HG02943 (cell line): ENCODE measurements around the gene MICALL2.

ENCODE experiments used
- ATAC-seq: cut with Tn5 transposase; IDR thresholded peaks from one replicate; pipeline ENCODE4 v1.9.1; 2021; ENCODE audit warnings: mild to moderate bottlenecking, low read depth, moderate library complexity; ENCODE audit not compliant: unreplicated experiment

The MICALL2 gene

DNA sequence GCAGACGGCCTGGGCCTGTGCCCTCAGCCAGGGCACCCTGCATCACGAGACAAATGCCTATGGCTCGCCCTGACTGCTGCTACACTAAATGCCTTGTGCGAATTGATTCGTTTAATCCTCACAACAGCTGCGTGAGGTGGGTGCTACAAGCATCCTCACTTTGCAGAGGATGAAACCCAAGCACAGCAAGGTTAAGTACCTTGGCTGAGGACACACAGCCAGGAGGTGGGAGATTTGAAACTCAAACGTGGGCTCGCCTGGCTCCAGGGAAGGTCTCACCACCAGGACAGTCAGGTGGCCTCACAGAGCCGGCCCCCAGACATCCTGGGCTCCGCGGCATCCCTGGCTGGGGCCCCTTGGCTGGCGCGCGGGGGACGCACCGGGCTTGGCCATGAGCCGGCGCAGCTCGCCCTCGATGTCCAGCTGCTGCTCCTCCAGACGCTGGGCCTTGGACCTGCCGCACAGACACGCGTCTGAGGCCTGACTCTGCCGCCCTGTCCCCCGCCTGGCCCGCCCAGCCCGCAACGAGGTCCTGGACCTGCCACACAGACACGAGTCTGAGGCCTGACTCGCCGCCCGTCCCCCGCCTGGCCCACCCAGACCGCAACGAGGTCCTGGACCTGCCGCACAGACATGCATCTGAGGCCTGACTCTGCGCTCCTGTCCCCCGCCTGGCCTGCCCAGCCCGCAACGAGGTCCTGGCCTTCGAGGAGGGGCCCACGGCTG is 22.0 kb downstream of the MICALL2 start:
- ATAC-seq: no peak

DNA sequence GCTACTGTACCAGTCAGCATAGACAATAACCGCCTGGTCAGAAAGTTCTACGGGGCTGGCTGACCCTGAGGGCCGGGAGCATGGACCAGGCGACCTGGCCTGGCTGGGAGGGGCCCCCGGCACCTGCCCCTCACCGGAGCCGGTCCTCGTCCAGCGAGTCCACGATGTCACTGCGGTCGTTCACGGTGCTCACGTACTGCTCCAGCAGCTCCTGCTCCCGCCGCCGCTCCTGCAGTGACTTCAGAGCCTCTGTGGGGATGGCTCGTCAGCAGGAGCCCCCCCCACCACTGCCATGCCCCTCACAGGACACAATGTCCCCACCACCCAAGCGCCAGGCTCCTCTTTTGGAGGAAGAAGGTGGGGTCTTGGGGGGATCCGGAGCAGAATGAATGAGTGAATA is 22.7 kb downstream of the MICALL2 start:
- no peak for ATAC-seq

DNA sequence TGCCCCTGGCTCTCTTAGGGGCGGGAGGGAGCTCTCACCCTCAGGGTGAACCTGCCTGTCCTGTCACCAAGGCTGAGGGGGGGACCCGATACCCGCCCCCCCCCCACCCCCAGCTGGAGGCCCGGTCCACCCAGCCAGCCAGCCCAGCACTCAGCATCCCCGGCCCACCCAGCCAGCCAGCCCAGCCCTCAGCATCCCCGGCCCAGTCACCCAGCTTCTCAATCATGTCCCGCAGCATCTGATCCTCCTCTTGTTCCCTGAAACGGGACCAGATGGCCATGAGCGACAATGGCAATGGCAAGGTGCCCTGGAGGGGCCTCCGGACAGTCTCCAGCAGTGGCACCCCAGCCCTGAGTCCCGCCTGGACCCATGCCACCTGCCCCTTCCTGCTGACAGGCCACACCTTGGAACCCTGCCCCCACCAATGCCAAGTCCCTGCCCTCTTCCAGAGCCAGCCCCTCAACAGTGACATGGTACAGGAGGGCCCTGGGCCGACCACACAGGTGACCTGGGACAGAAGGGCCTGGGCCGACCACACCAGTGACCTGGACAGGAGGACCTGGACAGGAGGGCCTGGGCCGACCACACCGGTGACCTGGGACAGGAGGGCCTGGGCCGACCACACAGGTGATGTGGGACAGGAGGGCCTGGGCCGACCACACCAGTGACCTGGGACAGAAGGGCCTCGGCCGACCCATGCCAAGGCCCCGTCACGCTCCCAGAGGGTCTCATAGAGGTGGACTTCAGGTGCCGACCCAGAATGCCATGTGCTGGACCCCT is 24.2 kb downstream of the MICALL2 start:
- no peak for ATAC-seq

DNA sequence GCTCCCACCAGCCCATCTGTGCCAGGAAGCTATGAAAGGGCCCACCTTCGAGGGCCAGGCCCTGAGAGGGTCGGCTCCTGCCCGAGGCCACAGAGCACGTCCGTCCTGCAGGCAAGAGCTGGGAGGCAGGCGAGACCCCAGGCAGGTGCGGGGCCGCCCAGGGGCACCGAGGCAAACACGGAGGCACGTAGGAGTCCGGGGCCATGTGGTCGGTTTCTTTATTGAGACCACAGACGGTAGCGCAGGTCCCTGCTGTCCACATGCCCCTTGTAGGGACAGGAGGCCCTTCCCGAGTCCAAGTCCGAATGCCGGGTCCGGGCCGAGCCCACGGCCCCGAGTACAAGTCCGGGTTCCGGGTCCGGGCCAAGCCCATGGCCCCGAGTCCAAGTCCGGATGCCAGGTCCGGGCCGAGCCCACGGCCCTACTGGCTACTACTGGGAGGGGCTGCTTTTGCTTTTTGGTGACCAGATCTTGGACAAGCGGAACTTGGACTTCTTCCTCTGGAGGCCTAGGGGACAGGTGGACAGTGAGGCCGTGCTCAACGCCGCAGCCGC is 25.0 kb downstream of the MICALL2 start:
- no peak for ATAC-seq

DNA sequence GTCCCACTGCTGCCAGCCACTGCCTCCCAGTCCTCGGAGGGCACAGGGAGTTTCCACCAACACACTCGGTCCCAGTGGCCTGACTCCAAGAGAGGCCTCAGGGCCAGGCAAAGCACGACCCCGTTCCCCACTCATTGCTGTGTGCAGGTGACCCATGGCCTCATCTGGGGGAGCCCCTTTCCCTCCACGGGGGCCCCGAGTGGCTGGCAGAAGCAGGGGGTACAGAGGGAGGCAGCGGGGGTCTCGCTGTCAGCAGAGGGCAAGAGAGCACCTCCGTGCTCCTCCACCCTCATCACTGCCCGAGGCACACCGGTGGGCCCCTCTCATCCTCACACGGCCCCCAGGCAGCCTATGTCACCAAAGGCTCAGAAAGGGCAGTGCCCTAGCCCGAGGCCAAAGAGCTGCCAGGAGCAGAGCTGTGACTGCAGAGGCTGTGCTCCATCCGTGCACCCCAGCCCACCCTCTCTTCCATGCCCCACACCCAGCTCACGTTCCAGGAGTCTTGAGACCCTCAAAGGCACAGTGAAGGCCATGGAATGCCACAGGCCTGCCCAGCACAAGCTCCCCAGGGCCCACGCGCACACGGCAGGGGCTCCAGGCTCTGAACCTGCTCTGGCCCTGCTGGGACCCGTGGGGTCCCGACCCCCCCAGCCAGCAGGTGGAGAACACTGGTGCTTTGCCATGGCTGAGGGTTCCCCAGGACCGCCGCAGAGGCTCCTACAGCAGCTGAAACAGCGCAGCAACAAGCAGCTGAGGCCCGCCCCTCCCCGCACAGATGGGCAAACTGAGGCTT is 25.9 kb downstream of the MICALL2 start:
- no peak for ATAC-seq

DNA sequence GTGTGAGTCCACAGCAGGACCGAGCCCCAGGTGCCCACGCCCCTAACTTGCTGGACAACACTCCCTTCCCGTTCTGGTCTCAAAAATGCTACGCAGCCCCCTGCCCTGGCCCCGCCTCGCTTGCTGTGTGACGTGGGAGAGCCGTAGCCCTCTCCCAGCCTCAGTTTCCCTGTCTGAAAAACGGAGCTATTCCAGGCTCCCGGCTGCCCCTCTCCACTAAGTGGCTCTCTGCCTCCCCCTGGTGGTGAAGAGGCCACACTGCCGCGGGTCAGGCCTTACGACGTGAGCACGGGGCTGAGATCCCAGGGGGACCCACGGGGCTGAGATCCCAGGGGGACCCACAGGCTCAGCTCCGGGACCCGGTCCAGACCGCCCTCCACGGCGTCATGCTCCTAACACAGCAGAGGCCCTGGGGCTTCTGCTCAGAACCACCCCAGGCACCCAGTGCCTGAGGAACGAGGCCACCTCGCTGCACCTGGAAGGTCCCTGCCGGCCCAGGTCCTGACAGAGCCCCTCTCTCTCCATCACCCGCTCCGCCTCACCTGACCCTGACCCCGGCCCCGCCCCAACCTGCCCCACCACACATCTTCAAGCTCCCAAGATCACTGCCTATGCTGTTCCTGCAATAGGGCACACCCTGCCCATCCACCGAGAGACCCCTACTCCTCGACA is 26.7 kb downstream of the MICALL2 start:
- no peak for ATAC-seq

DNA sequence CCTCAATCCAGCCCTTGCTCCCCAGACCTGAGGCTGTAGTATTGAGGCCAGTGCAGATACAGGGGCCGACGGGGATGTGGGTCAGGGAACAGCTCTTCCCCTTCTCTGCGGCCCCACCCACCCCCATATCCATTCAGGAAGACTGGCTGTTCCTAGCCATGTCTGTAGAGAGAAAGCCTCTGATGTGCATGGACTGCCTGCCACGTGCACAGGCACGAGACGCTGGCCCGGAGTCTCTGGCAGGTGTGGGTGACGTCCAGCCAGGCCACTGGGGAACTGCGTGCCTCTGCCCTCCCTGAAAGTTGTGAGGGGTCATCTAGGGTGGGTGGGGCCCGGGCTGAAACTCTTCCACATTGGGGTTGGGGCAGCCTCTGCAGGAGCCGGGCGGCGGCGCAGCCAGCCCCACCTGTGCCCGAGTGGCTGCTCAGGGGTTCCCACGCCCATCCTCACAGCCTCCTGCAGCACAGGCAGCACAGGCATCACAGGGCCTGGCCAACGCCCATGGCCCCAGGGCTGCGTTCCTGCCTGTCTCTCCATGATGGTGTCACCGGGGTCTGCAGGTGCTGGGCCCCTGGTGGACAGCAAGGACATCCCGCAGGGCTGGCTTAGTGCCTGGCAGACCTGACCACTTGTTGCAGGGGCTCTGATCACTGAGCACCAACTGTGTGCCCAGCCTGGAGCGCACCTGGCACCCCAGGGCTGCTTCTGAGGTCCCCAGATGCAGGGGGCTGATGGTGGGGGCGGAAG is 27.5 kb downstream of the MICALL2 start:
- no peak for ATAC-seq

DNA sequence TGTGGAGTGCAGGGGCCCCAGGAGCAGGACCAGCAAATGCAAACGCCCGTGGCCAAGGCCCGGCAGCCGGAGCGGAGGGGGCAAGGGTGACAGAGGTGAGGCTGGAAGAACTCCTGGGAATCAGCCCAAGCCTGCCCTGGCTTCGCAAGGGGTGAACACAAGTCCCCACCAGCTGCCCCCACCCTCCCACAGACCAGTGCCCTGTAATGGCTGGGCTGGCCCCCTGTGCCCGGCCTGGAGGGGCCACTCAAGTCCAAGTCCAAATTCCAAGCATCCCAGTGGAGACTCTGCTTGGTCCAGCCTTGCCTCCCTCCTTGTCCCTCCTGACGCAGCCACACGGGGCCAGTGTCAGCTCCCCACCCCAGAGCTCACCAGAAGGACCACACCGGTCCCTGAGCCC is 28.0 kb downstream of the MICALL2 start:
- no peak for ATAC-seq

DNA sequence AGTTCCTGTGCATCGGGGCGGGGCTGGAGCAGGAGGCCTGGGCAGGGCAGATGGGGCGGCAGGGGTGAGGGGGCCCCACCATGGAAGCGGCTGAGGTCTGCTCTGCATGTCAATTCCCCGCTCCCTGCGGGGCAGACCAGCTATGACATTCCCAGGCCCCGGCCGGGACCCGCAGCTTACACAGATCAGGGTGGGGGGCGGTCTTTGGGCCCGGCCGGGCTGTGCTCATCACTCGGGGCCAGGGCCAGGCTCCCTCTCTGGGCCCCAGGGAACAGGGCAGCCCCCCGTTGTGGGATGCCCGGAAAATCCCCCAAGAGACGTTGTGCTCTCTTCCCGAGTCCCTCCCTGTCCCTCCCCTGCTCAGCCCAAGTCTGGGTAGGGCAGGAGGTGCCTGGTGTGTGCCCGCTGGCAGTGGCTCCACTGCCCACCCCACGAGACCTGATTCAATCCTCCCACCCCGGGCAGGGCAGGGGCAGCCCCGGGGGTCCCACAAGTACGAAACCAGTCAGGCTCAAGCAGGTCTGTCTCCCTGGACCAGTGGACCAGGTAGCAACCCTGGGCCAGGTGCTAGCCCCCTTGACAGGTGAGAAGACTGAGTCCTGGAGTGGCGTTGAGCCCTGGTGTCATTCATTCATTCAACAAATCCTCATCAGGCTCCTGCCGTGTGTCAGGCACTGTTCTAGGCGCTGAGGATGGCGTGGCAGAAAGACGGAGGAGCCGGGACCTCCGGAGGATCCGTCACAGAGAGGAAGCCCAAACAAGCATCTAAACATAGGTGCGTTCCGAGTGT is 29.0 kb downstream of the MICALL2 start:
- no peak for ATAC-seq

DNA sequence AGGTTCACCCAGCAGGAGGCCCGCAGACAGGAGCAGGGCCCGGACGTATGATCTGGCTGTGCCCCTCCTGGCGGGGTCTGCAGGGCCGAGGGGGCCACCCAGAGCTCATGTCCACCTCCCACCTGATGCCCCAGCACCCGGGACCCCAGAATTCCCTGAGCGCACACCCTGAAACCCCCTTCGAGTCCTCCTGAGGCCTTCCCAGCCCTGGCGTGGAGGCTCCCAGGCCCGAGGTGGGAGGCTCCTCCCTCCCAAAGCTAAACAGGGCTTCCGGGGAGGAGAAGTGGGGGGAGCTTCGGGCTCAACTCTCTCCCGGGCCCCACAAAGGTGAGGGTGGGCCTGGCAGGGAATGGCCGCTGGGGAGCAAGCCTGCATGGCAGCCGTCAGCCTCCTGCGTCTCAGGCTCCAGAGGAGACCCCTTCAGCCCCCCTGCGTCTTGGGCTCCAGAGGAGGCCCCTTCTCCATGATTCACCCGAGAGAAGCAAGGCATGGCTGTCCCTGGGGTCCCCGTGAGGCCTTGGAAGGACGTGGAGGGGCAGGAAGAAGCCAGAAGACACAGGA is 30.2 kb downstream of the MICALL2 start:
- no peak for ATAC-seq

DNA sequence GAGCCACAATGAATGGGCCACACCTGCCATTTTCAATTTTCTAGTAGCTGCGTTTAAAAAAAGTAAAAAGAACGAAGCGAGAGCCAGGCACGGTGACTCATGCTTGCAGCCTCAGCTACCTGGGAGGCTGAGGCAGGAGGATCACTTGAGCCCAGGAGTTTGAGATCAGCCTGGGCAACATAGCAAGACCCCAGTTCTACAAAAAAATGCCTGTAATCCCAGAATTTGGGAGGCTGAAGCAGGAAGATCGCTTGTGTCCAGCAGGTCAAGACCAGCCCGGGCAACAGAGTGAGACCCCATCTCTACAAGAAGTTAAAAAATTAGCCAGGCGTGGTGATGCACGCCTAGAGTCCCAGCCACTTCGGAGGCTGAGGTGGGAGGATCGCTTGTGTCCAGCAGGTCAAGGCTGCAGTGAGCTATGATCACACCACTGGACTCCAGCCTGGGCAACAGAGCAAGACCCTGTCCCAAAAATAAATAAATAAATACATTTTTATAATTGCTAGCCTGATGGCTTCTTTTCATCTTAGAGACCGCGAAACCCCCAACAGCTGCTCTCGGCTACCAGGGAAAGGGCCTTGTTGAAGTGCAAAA is 32.1 kb downstream of the MICALL2 start:
- ATAC-seq: no peak

DNA sequence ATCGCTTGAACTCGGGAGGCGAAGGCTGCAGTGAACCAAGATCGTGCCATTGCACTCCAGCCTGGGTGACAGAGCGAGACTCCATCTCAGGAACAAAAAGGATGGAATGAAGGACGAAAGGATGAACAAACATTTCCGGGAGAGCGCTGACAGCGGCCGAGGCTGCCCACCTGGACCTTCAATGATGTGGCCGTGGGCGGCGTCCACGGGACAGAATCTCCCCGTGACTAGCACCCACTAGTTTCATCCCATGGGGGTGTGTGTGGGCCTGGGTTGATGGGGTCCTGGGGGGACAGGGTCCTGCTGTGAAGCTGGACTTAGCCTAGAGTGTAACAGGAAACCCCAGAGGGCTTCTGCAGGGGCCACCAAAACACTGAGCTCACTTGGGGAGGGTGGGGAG is 32.8 kb downstream of the MICALL2 start:
- ATAC-seq: no peak

DNA sequence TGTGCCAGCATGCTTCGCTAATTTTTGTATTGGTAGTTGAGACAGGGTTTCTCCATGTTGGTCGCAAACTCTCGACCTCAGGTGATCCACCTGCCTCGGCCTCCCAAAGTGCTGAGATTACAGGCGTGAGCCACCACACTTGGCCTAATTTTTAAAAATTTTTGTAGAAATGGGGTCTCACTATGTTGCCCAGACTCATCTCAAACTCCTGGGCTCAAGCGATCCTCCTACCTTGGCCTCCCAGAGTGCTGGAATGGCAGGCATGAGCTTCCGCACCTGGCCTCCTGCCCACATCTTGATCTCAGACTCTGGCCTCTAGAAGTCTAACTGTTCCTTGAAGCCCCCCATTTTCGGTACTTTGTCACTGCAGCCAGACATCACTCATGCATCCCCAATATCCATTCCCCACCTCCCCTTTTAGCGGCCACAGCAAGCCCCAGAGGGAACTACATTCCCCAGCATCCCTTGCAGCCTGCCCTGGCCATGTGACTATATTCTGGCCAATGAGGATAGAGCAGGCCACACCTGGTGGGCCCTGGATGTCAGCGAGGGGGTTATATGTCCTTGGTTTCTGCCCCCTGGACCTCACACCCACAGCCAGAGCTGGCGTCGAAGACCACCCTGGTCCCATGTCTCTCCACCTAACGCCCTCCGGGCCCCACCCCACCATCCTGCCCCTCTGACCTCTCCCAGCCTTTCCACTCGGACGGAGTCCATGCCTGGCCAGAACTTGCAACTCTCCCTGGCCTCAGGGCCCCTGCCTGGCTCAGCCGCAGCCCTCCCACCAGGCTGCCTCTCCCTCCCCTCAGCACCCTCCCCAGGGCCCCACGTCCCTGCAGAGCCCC is 33.8 kb downstream of the MICALL2 start:
- no peak for ATAC-seq

DNA sequence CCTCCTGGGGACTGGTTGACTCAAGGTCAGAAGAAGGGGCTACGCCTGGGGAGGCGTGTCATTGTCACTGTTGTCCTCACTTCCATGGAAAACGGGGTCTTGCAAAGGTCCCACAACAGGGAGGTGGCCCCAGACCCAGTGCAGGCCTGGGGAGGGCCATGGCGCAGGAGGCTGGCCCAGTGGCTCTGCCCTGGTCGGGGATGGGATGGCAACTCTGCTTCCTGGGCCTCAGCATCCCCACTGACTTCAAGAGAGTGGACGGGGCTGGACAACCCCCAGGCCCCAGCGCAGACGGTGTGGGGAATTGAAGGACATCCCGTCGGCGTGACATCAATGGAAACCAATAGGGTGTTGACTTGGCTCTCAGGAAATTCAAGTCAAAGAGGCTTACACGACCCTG is 35.2 kb downstream of the MICALL2 start:
- no peak for ATAC-seq

DNA sequence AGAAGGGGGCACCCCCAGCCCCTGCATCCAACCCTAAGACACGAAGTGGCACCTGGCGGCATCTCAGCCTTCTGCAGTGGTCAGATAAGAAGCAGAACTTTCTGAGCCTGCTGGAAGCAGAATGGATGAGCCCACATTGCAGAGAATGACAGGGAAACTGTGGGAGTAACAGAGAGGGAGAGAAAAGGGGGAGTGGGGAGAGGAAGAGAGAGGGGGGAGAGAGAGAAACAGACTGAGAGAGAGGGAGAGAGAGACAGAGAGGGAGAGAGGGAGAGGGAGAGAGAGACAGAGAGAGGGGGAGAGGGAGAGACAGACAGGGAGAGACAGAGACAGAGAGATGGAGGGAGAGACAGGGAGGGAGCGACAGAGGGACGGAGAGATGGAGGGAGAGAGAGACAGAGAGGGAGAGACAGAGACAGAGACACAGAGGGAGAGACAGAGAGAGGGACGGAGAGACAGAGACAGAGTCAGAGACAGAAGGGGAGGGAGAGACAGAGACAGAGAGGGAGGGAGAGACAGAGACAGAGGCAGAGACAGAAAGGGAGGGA is 35.9 kb downstream of the MICALL2 start:
- ATAC-seq: no peak

DNA sequence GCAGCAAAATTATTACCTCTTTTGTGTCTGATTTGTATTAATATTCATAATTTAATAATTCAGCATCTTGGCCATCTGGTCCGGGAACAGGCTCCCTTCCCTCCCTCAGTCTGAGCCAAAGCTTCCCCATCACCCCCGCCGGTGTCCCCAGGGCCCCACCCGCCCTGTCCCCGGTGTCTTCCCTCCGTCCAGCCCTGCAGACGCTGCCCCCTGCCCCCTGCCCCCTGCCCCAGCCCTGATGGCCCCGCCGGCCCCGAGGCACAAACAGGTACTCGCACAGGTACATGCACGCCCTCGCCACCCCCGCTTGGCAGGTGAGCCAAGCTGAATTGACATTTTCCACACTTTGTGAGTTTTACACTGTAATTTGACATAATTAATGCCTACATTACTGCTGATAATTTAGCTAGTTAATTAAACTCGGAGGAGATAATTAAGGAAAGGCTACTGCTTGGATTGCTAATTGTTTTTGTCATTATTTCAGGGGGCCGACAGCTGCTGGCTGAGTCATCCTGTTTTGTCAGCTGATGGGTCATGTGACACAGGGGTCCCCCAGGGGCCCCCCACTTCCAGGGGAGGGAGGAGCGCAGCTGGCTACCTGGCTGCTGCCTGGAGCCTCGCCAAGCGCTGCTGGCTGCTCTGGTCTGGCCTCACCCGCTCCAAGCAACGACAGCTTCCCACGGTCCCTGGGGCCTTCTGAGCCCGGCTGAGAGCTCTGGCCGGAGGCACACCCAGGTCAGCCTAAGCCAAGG is 36.6 kb downstream of the MICALL2 start:
- ATAC-seq: no peak
